ENCODE results near the gene AMMECR1L.
"Not testable (repeated sequence)": the region's sequence is repeated elsewhere in the genome, so short reads cannot be mapped to it uniquely, and the experiment has no call there.

The AMMECR1L gene

DNA sequence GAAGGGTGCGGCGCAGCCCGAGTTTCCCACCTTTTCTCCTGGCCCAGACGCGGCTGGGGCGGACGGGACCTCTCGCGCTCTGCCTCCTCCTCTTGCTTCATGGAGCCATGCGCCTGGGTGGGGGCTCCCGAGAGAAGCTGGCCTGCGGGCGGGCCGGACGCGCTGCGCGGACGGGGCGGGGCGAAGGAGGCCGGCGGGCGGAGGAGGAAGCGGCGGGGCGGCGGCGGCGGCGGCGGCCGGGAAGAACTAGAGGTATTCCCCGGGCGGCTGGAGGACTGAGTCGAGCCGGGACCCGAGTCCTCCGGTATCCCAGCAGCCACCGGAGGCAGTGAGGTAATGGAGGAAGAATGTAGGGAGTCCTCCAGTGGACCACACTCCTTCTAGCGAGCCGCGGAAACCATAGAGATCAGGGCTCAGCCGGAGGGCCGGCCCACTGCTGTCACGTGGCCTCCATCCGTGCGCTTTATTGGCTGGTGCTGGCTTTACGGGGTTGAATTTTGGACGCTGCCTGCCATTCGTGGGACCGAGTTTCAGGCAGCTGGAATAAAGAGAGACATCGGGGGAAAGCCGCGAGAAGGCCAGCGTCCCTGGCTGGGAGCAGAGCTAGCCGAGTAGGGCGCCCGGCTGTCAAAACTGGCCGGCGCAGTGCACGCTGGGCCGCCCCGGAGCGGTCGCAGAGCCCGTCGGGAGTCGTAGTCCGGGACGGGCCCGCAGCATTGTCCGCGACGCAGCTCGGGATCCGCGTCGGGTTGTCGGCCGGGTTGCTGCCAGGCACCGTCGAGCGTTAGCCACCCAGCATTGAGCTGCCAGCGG is at the start of gene AMMECR1L:
Gene AMMECR1L (minus strand): TSS at position 177 of the 813 bp plus-strand sequence. CDS start 11,722 bp downstream, outside the sequence.
- peak; percentile 84 for DNase-seq

DNA sequence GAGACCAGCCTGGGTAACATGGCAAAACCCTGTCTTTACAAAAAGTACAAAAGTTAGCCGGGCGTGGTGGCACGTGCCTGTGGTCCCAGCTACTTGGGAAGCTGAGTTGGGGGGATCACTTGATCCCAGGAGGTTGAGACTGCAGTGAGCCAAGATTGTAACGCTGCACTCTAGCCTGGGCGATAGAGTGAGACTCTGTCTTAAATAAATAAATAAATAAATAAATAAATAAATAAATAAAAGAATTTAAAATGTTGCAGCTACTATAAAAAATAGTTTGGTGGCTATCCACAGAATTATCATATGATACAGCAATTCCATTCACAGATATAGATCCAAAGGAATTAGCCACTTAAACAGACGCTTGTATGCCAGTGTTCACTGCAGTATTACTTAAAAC is 49.6 kb upstream of the AMMECR1L start:
- DNase-seq: no peak

DNA sequence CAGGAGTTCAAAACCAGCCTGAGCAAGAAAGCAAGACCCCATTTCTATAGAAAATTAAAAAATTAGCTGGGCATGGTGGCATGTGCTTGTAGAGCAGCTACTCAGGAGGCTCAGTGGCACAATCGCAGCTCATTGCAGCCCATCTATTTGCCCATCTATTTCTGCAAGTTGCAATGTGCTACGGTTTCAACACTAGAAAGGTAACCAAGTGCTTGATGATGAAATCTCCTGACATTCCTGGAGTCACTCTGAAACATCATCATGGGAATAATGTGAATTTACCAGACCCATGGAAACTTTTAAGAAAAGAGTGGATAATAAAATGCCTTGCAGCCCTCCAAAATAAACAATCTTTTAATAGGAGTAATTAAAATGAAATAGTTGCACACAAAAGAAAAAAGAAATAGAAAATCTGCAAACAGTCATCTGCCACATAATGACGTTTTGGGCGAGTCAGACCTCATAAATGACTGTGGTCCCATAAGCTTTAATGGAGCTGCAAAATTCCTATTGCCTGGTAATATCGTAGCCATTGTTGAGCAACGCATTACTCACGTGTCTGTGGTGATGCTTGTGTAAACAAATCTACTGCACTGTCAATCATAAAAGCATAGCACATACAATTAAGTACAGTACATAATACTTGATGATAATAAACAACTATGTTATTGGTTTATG is 46.6 kb upstream of the AMMECR1L start:
- no peak for DNase-seq

DNA sequence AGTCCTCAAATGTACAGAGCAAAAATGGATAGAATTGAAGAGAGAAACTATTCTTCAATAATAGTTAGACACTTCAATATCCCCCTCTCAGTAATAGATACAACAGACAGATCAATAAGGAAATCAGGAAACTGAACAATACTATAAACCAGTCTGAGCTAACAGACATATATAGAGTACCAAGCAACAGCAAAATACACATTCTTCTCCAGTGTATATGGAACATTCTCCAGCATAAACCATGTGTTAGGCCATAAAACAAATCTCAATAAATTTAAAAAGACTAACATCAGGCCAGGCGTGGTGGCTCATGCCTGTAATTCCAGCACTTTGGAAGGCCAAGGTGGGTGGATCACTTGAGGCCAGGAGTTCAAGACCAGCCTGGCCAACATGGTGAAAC is 43.7 kb upstream of the AMMECR1L start:
- DNase-seq: no peak

DNA sequence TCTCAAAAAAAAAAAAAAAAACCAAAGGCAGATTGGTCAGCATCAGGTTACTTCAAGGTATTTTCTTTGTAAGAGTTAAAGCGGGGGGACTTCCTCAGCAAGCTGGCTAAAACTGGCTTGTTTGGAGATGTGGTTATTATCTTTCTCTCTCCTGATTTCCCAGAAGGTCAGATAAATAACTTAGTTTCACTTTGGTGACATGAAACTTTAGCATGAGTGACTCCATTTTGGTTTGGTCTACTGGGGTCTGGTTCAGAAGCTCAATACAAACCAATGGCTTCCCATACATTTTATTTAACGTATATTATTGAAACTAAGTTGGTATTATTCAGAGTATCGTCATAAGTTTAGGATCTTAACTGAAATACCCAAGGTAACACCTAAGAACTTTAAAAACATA is 41.6 kb upstream of the AMMECR1L start:
- no peak for DNase-seq

DNA sequence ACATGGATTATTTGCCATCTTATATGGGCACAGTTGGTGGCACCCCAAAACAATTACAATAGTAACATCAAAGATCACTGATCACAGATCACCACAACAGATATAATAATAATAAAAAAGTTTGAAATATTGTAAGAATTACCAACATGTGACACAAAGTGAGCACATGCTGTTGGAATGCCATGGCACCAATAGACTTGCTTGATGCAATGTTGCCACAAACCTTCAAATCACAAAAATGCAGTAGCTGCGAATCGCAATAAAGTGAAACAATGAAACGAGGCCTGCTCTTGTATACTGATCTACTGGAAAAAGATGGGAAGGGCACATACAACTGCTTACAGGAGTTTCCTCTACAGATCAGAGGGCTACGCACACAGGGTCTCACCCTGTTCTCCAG is 32.2 kb upstream of the AMMECR1L start:
- DNase-seq: no peak

DNA sequence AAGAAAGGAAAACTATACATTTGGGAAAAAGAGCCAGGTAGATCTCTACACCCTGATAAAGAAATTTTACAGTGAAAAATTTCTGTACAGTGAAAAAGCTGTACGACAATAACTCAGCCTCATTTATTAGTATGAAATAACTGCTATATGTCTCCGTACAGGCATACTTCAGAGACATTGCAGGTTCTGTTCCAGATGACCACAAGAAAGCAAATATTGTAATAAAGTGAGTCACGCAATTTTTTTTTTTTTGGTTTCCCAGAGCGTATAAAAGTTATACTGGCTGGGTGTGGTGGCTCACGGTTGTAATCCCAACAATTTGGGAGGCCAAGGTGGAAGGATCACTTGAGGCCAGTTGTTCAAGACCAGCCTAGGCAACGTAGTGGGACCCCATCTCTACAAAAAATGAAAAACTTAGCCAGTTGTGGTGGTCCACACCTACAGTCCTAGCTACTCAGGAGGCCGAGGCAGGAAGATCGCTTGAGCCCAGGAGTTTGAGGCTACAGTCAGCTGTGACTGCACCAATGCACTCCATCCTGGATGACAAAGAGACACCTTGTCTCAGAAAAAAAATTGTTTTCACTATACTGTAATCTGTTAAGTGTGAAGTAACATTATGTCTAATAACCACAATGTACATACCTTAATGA is 28.2 kb upstream of the AMMECR1L start:
- no peak for DNase-seq

DNA sequence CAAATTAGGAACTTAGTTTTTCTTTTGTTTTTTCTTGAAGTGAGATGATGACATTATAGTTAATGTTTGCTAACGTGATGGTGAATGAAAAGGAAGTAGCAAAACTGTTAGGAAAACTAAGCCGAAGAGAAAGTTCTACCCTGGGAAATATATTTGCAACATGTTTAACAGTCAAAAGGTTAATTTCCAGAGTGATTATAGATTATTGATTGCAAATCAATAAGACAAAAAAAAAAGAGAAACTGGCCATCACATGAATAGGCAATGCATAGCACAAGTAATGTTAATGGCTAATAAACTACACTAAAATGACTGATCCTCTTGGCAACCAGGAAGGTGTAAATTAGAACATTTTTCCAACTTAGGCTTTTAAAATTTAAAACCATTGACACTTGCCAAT is 26.0 kb upstream of the AMMECR1L start:
- DNase-seq: no peak

DNA sequence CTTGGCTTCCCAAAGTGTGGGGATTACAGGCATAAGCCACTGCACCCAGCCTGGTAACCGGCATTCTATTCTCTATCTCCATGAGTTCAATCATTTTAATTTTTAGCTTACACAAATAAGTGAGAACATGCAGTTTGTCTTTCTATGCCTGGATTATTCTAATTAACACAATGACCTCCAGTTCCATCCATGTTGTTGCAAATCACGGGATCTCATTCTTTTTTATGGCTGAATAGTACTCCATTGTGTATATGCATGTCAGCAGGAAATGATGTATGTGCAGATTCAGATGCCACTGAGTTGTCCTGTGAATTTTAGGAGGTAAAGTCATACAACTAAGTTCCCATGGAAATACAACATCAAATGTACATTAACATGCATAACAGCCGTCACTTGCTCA is 24.7 kb upstream of the AMMECR1L start:
- DNase-seq: no peak

DNA sequence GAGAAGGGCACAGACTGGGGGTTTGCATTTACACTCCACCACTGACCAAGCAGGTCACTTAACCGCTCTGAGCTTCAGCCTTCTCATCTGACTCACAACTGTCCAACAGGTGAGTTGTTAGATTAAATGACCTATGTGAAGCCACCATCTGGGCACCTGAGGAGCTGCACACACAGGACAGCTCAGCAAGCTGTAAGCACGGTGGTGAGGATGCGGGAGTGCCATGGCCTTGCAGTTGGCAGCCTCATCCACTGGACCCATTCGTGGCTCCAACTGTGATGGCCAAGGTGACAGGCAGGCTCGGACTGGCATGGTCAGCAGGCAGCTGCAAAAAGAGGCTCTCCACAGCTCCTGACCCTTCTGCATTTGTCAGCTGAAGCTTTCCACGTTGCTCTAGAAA is 23.3 kb upstream of the AMMECR1L start:
- no peak for DNase-seq

DNA sequence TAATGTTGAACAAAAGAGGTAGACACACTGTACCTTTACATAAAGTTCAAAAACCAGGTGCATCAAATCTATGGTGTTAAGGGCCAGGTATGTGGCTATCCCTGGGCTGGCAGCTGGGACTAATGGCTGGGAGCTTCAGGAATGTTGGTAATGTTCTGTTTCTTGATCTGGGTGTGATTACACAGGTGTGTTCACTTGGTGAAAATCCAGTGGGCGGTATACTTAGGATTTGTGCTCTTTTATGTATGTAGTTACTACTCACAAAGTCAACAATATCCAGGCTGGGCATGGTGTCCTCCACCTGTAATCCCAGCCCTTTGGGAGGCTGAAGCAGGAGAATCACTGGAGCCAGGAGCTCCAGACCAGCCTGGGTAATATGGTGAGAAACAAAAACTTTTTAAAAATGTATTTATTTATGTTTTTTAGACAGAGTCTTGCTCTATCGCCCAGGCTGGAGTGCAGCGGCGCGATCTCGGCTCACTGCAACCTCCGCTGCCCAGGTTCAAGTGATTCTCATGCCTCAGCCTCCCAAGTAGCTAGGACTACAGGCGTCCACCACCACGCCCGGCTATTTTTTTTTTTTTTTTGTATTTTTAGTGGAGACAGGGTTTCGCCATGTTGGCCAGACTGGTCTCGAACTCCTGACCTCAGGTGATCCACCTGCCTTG is 22.1 kb upstream of the AMMECR1L start:
- not testable (repeated sequence) for DNase-seq

DNA sequence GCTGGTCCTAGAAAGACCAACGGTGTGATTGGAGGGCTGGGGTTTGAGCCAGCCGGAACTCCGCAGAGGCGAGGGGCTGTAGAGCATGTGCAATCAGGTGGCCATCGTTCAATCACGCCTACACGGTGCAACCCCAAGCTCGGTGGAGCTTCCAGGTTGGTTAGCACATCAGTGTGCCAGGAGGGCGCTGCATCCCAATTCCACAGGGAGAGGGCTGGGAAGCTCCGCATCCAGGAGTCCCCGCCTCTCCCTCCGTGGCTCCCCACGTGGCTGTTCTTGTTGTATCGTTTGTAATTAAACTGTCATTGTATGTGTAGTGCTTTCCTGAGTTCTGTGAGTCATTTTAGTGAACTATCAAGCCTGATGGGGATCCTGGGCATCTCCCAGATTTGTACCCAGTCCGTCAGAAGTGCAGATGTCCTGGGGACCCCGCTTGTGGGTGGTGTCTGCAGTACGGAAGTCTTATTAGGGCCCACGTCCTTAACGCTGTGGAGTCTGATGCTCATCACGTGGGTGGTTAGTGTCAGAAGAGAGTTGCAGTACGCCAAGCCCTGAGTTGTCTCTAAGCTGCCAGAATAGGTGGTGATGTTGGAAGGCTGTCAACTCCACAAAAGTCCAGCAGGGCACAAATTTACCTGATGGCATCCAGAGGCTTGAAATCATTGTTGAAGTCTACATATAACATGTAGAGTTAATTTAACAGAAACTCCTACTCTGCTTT is 20.6 kb upstream of the AMMECR1L start:
- no peak for DNase-seq

DNA sequence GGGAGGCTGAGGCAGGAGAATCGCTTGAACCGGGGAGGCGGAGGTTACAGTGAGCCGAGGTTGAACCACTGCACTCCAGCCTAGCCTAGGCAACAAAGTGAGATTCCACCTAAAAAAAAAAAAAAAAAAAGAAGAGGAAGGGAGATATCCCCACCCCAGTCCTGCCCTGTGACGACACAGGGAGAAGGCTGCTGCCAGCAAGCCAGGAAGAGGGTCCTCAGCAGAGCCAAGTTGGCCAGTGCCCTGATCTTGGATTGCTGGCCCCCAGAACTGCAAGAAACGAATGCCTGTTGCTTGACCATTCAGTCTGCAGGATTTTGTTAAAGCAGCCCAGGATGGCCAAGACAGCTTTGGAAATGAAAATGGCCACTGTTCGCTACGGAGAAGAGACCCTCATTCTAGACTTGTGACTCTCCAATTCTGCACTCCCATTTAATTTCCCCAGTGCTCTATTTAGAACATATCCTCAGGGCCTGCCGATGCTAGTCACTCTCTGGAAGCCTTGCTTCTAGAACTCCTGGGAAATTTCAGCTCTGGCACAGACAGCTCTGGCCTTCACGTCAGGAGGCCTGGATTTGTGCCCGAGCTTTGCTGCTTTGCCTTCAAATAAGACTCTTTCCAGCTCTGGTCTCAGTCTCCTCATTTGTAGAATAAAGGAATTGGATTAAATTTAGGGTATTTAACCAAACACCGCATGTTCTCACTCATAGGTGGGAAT is 15.7 kb upstream of the AMMECR1L start:
- no peak for DNase-seq

DNA sequence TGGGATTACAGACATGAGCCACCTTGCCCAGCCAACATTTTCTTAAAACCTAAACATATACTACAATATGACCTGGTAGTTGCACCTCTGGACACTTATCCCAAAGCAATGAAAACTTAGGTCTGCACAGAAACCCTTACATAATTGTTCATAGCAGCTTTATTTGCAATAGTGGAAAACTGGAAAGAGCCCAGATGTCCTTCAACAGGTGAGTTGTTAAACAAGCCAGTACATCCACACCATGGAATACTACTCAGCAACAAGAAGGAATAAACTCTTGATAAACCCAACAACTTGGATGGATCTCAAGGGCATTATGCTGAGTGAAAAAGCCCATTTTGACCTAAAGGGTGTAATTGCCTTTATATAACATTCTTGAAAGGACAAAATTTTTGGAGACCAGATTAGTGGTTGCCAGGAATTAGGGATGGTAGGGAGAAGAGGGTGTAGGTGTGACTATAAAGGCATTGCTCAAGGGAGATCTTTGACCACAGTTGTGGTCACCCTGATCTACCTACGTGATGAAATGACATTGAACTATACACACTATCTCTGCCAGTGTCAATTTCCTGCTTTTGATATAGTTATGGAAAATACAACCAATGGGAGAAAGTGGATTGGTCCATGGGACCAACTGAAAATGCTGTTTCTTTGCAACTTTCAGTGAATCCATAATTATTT is 11.9 kb upstream of the AMMECR1L start:
- DNase-seq: no peak

DNA sequence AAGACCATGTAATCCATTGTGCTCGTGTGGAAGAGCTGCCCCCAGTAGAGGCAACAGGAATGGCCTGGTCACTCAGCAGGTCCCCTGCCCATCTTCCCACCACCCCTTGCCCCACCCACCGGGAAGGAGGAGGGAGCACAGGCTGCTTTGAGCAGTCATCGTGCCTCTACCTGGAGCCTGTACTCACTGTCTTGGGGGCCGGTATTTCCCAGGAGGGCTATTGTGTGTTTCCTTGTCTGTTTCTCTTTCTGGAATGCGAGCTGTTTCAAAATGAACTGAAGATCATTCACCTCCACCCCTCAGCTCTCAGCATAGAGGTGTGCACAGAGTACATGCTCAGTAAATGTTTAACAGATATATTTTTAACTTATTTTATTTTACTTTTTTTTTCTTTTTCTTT is 7.7 kb upstream of the AMMECR1L start:
- no peak for DNase-seq

DNA sequence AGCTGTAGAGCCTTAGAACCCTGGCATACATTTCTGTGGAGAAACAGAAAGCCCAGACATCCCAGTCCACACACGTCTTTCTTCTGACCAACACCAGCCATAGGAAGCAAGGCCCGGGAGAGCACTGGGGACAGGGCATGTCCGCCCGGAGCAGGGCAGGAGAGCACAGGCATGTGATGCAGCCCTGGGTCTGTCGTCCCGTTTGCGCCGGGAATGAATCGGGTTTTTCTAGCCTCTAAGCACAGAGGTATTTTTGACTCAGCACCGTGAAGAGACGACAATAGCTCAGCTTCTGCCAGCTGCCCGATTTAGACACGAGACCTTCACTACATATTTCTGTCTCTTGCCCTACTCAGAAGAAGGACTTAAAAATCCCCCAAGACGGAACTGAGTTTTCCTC is 7.3 kb upstream of the AMMECR1L start:
- DNase-seq: no peak

DNA sequence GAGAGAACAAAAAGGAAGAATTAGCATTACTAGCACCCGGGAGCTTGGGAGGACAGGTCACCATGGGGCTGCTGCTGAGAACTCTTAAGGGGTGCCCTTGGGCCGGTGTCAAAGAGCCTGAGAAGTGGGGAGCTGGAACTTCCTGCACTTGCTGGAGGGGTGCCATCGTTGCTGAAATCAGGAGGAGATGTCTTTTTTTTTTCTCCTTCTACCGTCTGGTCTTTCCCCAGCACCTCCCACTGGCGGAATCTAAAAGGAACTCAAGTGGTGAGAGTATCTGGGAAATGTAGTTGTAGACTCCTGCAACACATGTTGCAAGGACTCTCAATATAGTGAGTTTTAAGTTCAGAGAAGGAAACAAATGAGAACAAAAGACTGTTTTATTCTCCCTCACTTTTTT is 6.1 kb upstream of the AMMECR1L start:
- peak; percentile 58 for DNase-seq

DNA sequence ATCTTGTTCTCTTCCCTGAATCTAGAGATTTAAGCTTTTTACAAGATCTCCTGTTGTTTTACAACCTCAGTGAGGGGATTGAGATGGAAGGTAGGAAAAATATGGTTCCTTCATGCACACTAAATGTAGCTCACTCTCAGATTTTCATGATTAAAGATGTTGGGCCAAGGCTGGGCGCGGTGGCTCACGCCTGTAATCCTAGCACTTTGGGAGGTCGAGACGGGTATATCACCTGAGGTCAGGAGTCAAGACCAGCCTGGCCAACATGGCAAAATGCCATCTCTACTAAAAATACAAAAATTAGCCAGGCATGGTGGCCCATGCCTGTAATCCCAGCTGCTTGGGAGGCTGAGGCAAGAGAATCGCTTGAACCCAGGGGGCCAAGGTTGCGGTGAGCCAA is 5.0 kb upstream of the AMMECR1L start:
- DNase-seq: not testable (repeated sequence)

DNA sequence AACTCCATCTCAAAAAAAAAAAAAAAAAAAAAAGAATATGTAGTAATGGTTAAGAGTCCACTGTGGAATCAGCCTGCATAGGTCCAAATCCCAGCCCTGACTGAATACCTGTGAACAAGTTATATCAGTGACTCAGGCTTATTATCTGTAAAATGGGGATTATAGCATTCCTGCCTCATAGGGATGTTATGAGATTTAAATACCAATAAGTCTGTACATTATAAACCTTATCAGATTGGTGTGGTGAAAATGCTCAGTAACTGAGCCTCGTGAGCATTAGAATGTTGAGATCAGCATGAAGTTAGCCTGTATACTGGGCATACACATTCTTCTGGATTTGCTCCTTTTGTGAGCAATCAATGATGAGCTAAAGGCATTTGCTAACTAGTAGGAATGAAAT is 3.0 kb upstream of the AMMECR1L start:
- DNase-seq: no peak

DNA sequence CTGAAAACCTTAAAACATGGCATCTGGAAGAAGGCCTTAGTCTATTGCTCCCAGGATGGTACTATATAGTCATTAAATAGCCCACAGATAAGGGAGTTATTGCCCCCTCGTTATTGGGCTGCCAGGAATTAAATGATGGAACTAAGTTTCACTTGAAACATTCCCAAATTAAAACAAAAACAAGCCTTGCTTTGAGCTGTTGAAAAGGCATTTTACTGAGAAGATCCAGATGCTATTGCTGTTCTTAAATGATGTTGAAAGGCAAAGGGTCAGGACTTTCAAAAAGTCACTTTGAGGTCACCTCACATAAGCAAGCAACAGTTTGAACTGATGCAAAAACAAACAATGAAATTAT is 2.0 kb upstream of the AMMECR1L start:
- DNase-seq: no peak

DNA sequence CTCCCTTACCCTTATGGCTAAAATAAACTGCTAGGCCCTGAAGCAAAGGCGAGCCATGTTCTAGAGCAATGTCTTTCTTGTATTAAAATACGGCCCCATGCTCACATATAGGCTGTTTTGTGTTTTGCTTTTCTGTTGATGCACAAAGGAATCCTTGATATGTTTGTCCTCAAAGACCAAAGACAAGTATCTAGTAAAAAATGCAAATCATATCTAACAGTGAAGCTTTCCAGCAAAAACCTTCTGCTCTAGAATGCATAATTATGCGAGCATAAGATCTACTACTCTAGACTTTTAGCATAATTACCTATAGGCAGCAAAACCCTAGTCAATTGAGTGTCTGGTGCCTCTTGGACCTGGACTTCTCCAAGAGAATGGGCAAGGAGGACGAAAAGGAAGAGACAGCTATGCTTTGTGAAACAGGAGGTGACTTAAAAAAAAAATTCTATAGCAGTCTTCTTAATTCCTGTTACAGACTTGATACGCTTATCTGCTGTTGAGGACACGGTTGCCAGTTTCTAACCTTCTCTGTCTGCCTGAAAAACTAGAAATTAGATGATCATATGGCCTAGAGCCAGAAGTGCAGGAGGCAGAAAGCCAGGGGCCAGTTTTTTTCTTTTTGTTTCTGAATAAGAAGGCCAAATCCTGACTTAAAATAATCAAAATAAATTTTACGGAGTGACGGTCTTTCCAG is 1.5 kb upstream of the AMMECR1L start:
- peak; percentile 70 for DNase-seq

Data from hematopoietic multipotent progenitor cell treated with erythropoietin and hydrocortisone succinate and interleukin-3 and kit ligand, for 4 days (in vitro differentiated cells).